ENCODE measurements around the gene GSTM1. TPM values are rescaled to one million over a fixed set of nuclear protein-coding genes. Genes with fewer than 3 reads are reported as not detected.
A peak's percentile ranks its signal among the peaks of the same experiment; 100 is the strongest.

The GSTM1 gene
- total and polyA plus RNA-seq, 2 donors: 1.1 TPM; not detected in 1

- under 1% methylated on average over 86 of the region's 86 CpGs for WGBS
- peak overlapping the region; percentile 67 for H3K4me3 ChIP-seq (ENCODE audit: low read depth, low read length)
- peak overlapping the region; percentile 86 for H3K27ac ChIP-seq (ENCODE audit: low read depth)
- no peaks in the 10 kb centered on the region for H3K4me1 ChIP-seq (ENCODE audit: insufficient read depth)
- H3K36me3 ChIP-seq (ENCODE audit: insufficient read depth): peaks cover 4% of the 10 kb centered on the region
- DNase-seq (ENCODE audit: extremely low spot score): peak; percentile 62
Observed at GRCh38 chr1:109739738-109740614, 52.4 kb downstream of the GSTM1 start.

- peak within 1 kb of the TSS; percentile 86 for H3K27ac ChIP-seq (ENCODE audit: low read depth)
- H3K36me3 ChIP-seq (ENCODE audit: insufficient read depth): peaks cover 4% of the 10 kb centered on the region
- no peaks in the 10 kb centered on the region for H3K4me1 ChIP-seq (ENCODE audit: insufficient read depth)
- no peak for DNase-seq (ENCODE audit: extremely low spot score)
- H3K4me3 ChIP-seq (ENCODE audit: low read depth, low read length): peak within 1 kb of the TSS; percentile 67
- WGBS: 9% methylated on average over 10 of the region's 10 CpGs
Observed at GRCh38 chr1:109740615-109741373, 53.2 kb downstream of the GSTM1 start, which contains the start of gene GSTM3. Gene GSTM3, minus strand, starts transcription at chr1:109741038. Its CDS starts 751 bp downstream, at chr1:109740287.

Other genes with a start within 250 kb of the GSTM1 start
- 2.4 TPM for gene SYPL2, start 221.3 kb upstream of the GSTM1 start, total RNA-seq
- gene SYPL2, start 221.3 kb upstream of the GSTM1 start, polyA plus RNA-seq: 4.5 TPM
- 2.0 TPM for gene ATXN7L2, start 203.9 kb upstream of the GSTM1 start, total RNA-seq
- 4.0 TPM for gene ATXN7L2, start 203.9 kb upstream of the GSTM1 start, polyA plus RNA-seq
- gene CYB561D1, start 193.7 kb upstream of the GSTM1 start, total RNA-seq: 4.0 TPM
- gene CYB561D1, start 193.7 kb upstream of the GSTM1 start, polyA plus RNA-seq: 9.4 TPM
- 2.9 TPM for gene AMIGO1, start 178.1 kb upstream of the GSTM1 start, total RNA-seq
- 6.4 TPM for gene AMIGO1, start 178.1 kb upstream of the GSTM1 start, polyA plus RNA-seq
- 0.11 TPM for gene GPR61, start 147.9 kb upstream of the GSTM1 start, total RNA-seq
- gene GPR61, start 147.9 kb upstream of the GSTM1 start, polyA plus RNA-seq: not detected
- 17.4 TPM for gene GNAI3, start 139.2 kb upstream of the GSTM1 start, total RNA-seq
- 5.1 TPM for gene GNAI3, start 139.2 kb upstream of the GSTM1 start, polyA plus RNA-seq
- gene GNAT2, start 68.2 kb upstream of the GSTM1 start, total RNA-seq: not detected
- not detected for gene GNAT2, start 68.2 kb upstream of the GSTM1 start, polyA plus RNA-seq
- 36.1 TPM for gene AMPD2, start 68.0 kb upstream of the GSTM1 start, total RNA-seq
- 29.2 TPM for gene AMPD2, start 68.0 kb upstream of the GSTM1 start, polyA plus RNA-seq
- 12.4 TPM for gene GSTM4, start 31.7 kb upstream of the GSTM1 start, total RNA-seq
- 58.2 TPM for gene GSTM4, start 31.7 kb upstream of the GSTM1 start, polyA plus RNA-seq
- gene GSTM2, start 19.8 kb upstream of the GSTM1 start, total RNA-seq: 78.0 TPM
- gene GSTM2, start 19.8 kb upstream of the GSTM1 start, polyA plus RNA-seq: 77.9 TPM
- gene GSTM5, start 24.4 kb downstream of the GSTM1 start, total RNA-seq: 18.2 TPM
- 25.2 TPM for gene GSTM5, start 24.4 kb downstream of the GSTM1 start, polyA plus RNA-seq
- gene GSTM3, start 53.2 kb downstream of the GSTM1 start, total RNA-seq: 67.5 TPM
- gene GSTM3, start 53.2 kb downstream of the GSTM1 start, polyA plus RNA-seq: 116 TPM
- gene EPS8L3, start 76.1 kb downstream of the GSTM1 start, total RNA-seq: not detected
- 0.23 TPM for gene EPS8L3, start 76.1 kb downstream of the GSTM1 start, polyA plus RNA-seq
- gene CSF1, start 223.0 kb downstream of the GSTM1 start, total RNA-seq: 10.9 TPM
- 56.2 TPM for gene CSF1, start 223.0 kb downstream of the GSTM1 start, polyA plus RNA-seq

Measured in urinary bladder (tissue), 4 donors.